PC-3 (cell line): ENCODE measurements around the gene NCAPD2.

ENCODE experiments used
- EZH2 ChIP-seq: fragments of 300-600 bp; sonication (generic); IDR thresholded peaks from one replicate; pipeline ENCODE4 v1.6.1; 2017; ENCODE audit warnings: antibody characterized with exemption, mild to moderate bottlenecking, low read length; ENCODE audit not compliant: unreplicated experiment
- EZH2phosphoT487 ChIP-seq: fragments of 300-600 bp; sonication (generic); IDR thresholded peaks from 2 replicates; pipeline ENCODE4 v1.6.1; 2018; ENCODE audit warnings: mild to moderate bottlenecking, antibody characterized with exemption, low read length, borderline replicate concordance
- TF ChIP-seq, protein P1 (sequence below): fragments of 300-600 bp; sonication (generic); conservative IDR thresholded peaks from 2 replicates; pipeline ENCODE4 v1.5.1; 2017; ENCODE audit warnings: antibody characterized with exemption, low read depth, mild to moderate bottlenecking, low read length

DNA sequence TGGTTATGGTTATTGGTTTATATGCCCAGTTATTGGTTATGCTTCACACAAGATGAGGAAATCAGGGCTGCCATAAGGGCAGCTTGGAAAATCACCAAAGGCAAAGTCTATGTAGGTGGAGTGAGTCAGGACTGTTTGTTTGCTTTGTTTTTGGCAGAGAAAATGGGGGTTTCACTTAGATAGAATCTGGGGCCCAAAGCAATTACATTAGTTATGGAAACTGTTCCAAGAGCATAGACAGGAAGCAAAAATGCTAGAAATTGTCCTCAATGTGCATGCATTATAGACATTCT is 25.7 kb upstream of the NCAPD2 start:
- TF ChIP-seq EZH2 (no peak), EZH2phosphoT487 (no peak)
- TF ChIP-seq, protein P1, sequence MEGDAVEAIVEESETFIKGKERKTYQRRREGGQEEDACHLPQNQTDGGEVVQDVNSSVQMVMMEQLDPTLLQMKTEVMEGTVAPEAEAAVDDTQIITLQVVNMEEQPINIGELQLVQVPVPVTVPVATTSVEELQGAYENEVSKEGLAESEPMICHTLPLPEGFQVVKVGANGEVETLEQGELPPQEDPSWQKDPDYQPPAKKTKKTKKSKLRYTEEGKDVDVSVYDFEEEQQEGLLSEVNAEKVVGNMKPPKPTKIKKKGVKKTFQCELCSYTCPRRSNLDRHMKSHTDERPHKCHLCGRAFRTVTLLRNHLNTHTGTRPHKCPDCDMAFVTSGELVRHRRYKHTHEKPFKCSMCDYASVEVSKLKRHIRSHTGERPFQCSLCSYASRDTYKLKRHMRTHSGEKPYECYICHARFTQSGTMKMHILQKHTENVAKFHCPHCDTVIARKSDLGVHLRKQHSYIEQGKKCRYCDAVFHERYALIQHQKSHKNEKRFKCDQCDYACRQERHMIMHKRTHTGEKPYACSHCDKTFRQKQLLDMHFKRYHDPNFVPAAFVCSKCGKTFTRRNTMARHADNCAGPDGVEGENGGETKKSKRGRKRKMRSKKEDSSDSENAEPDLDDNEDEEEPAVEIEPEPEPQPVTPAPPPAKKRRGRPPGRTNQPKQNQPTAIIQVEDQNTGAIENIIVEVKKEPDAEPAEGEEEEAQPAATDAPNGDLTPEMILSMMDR, result no peak
